HepG2 (cell line): ENCODE data around the gene HRH2. TPM values are rescaled to one million over a fixed set of nuclear protein-coding genes. Genes with fewer than 3 reads are reported as not detected.

Experiments used
- ATAC-seq: fragments of 200-7000 bp; cut with Tn5 transposase; 3 replicates; pipeline ENCODE4 v1.9.1; 2020; ENCODE audit warnings: mild to moderate bottlenecking, moderate library complexity
- BruUV-seq: library from RNA; stranded (reverse); fragments of 400-500 nt; replicated peaks from 2 replicates; lab custom pipeline; 2021; lab: Mats Ljungman, UMichigan
- CTCF ChIA-PET: fragments of 300-600 bp; formaldehyde crosslinking; extraction: SDS; loops from one replicate; lab custom pipeline; 2021; ENCODE audit warnings: low total read pairs, inconsistent platforms, low intra/inter-chr PET ratio; lab: Yijun Ruan, JAX
- POLR2A ChIA-PET: fragments of 350-600 bp; sonication (Branson Sonifier 250); formaldehyde crosslinking; loops from one replicate; lab custom pipeline; 2020; ENCODE audit warnings: antibody characterized with exemption, inconsistent platforms; lab: Yijun Ruan, JAX
- DNase-seq: peaks from one replicate; pipeline ENCODE4 v3.0.0-alpha.2; 2015; ENCODE audit warnings: low spot score
- FAIRE-seq: peaks from 3 replicates; lab custom pipeline; 2011; peaks lifted over from hg19 to GRCh38; lab: Jason Lieb, UNC
- H2AFZ ChIP-seq: one replicate; pipeline ENCODE4 v1.6.1; 2011; ENCODE audit warnings: low read length, inconsistent platforms
- H3K27ac ChIP-seq: fragments of 300-600 bp; 3 replicates; pipeline ENCODE4 v1.8.0; 2011; ENCODE audit warnings: mixed run types, mild to moderate bottlenecking, mixed read lengths, low read length, inconsistent platforms; ENCODE audit not compliant: insufficient read depth; ENCODE audit errors: extremely low read length
- H3K27me3 ChIP-seq, 2 experiments: fragments of 200-600 bp in 1 of 2; 2 replicates in 1 of 2; 3 replicates in 1 of 2; pipeline versions ENCODE4 v1.6.0 to v1.8.0; 2011; ENCODE audit warnings: low read length in 2 of 2, mild to moderate bottlenecking in 2 of 2, moderate library complexity in 2 of 2, inconsistent platforms in 1 of 2; ENCODE audit not compliant: insufficient read depth in 2 of 2, control insufficient read depth in 1 of 2
- H3K36me3 ChIP-seq, 2 experiments: fragments of 200-600 bp in 1 of 2; replicated peaks in 1 of 2; 2 replicates in 1 of 2; 3 replicates in 1 of 2; pipeline versions ENCODE4 v1.5.1 to v1.8.0; 2011; ENCODE audit warnings: low read length in 2 of 2, inconsistent platforms in 1 of 2; ENCODE audit not compliant: insufficient read depth in 2 of 2, control insufficient read depth in 1 of 2
- H3K4me1 ChIP-seq: 2 replicates; pipeline ENCODE4 v1.5.1; 2012; ENCODE audit warnings: low read length, inconsistent platforms; ENCODE audit not compliant: insufficient read depth
- H3K4me2 ChIP-seq: 2 replicates; pipeline ENCODE4 v1.6.0; 2011; ENCODE audit warnings: low read depth, low read length, inconsistent platforms
- H3K4me3 ChIP-seq, 3 experiments: fragments of 200-600 bp in 1 of 3; sonication (generic), shearing (Covaris generic) in 1 of 3; replicated peaks in 1 of 3; 2 replicates each; pipeline ENCODE4 v1.5.1; 2011 to 2016; ENCODE audit warnings: low read length in 3 of 3, inconsistent platforms in 2 of 3, low read depth in 2 of 3, mild to moderate bottlenecking in 2 of 3, control low read depth in 1 of 3, mixed read lengths in 1 of 3; ENCODE audit not compliant: insufficient read depth in 1 of 3
- H3K79me2 ChIP-seq: one replicate; pipeline ENCODE4 v1.6.1; 2011; ENCODE audit warnings: low read length, inconsistent platforms; ENCODE audit not compliant: insufficient read depth
- H3K9ac ChIP-seq: 2 replicates; pipeline ENCODE4 v1.6.0; 2011; ENCODE audit warnings: mild to moderate bottlenecking, low read depth, low read length, inconsistent platforms; ENCODE audit not compliant: insufficient read depth
- H3K9me3 ChIP-seq: 2 replicates; pipeline ENCODE4 v1.5.1; 2012; ENCODE audit warnings: mild to moderate bottlenecking, low read length
- H4K20me1 ChIP-seq: 2 replicates; pipeline ENCODE4 v1.6.0; 2011; ENCODE audit warnings: inconsistent platforms, mild to moderate bottlenecking, low read length, moderate library complexity; ENCODE audit not compliant: insufficient read depth
- CHD2 ChIP-seq: IDR thresholded peaks from 2 replicates; pipeline ENCODE4 v1.6.1; 2011; ENCODE audit warnings: low read depth, low read length, improper control_type of control experiment
- CREB3 ChIP-seq: sonication (generic); formaldehyde crosslinking; IDR thresholded peaks from 2 replicates; pipeline ENCODE4 v1.5.0; 2020; ENCODE audit warnings: missing genetic modification reagents
- EHMT2 ChIP-seq: fragments of 200-600 bp; sonication (generic); IDR thresholded peaks from 2 replicates; pipeline ENCODE4 v1.7.0; 2017; ENCODE audit warnings: antibody characterized with exemption, low read depth, low read length, borderline replicate concordance
- FOXA1 ChIP-seq, 2 experiments: fragments of 450-650 bp in 1 of 2; sonication (generic) in 1 of 2; formaldehyde crosslinking in 1 of 2; IDR thresholded peaks; 2 replicates each; pipeline versions ENCODE4 v1.4.0 to v1.6.1; 2016 to 2020; ENCODE audit warnings: missing genetic modification reagents in 1 of 2
- FOXP1 ChIP-seq, 2 experiments: fragments of 450-650 bp in 1 of 2; IDR thresholded peaks; 2 replicates each; pipeline ENCODE4 v1.6.1; 2017 to 2018; ENCODE audit warnings: antibody characterized with exemption in 1 of 2
- HNF4A ChIP-seq: sonication (generic); formaldehyde crosslinking; IDR thresholded peaks from 2 replicates; pipeline ENCODE4 v1.4.0; 2020; ENCODE audit warnings: missing genetic modification reagents
- MTA3 ChIP-seq: sonication (generic); formaldehyde crosslinking; IDR thresholded peaks from 2 replicates; pipeline ENCODE4 v1.4.0; 2020; ENCODE audit warnings: missing genetic modification reagents
- ZNF432 ChIP-seq: sonication (generic); formaldehyde crosslinking; IDR thresholded peaks from 2 replicates; pipeline ENCODE4 v1.5.0; 2020; ENCODE audit warnings: missing genetic modification reagents, mild to moderate bottlenecking, borderline replicate concordance
- ZNF597 ChIP-seq: sonication (generic); formaldehyde crosslinking; IDR thresholded peaks from 2 replicates; pipeline ENCODE4 v1.5.0; 2020; ENCODE audit warnings: missing genetic modification reagents
- ZNF777 ChIP-seq: sonication (generic); formaldehyde crosslinking; IDR thresholded peaks from 2 replicates; pipeline ENCODE4 v1.4.0; 2020; ENCODE audit warnings: missing genetic modification reagents
- ZNF790 ChIP-seq: sonication (generic); formaldehyde crosslinking; IDR thresholded peaks from 2 replicates; pipeline ENCODE4 v1.8.0; 2022; ENCODE audit warnings: missing genetic modification reagents, mild to moderate bottlenecking, borderline replicate concordance
- ZSCAN20 ChIP-seq: sonication (generic); formaldehyde crosslinking; IDR thresholded peaks from 2 replicates; pipeline ENCODE4 v1.4.0; 2020; ENCODE audit warnings: missing genetic modification reagents, mild to moderate bottlenecking, borderline replicate concordance
- WGBS: methylation state at CpG from one replicate; pipeline ENCODE4 v1.1.6; 2017; ENCODE audit warnings: low lambda C conversion rate; 5-methylcytosine and 5-hydroxymethylcytosine counted together
- in situ Hi-C: cut with HindIII; loops from 2 replicates; pipeline ENCODE4 v1.10.0; 2017; ENCODE audit warnings: low pct_unique_long_range_greater_than_20kb; ENCODE audit not compliant: extremely low pct_ligation_motif_present
- intact Hi-C: fragments of 100-400 bp; cut with micrococcal nuclease; formaldehyde crosslinking; loops from one replicate; pipeline ENCODE4 v1.10.0; 2022; ENCODE audit not compliant: unreplicated experiment
- polyA plus RNA-seq, 8 experiments: library from polyadenylated mRNA; depleted of rRNA in 3 of 8; stranded (reverse) in 7 of 8; unstranded in 1 of 8; fragments of >200 nt; fragmentation: Illumina TruSeq in 4 of 8; extraction: Trizol in 4 of 8; gene quantifications; 2 replicates each; pipeline versions ENCODE4 v1.2.1 to v1.2.3, GENCODE V29; 2011 to 2016; ENCODE audit warnings: low read depth in 4 of 8, missing spikeins in 1 of 8, mixed read lengths in 1 of 8; ENCODE audit not compliant: insufficient read depth in 1 of 8
- total RNA-seq, 5 experiments: library from RNA; depleted of rRNA; stranded (reverse); fragments of >200 nt; fragmentation: Illumina TruSeq; extraction: Trizol; gene quantifications; 2 replicates each; pipeline ENCODE4 v1.2.3, GENCODE V29; 2016; ENCODE audit warnings: low read depth in 1 of 5

HRH2 gene
- total and polyA plus RNA-seq, 2 of the 13 experiments (the other 11 are each of a cell fraction or from before 2014, with no cell fraction given) = not detected

GRCh38 chr5:175683231-175683630 is 25.4 kb downstream of the HRH2 start:
- Histone ChIP-seq H3K36me3 (no peaks in the 10 kb centered on the region), H3K4me2 (no peak overlapping the region), H3K9me3 (no peaks in the 10 kb centered on the region), H4K20me1 (no peaks in the 10 kb centered on the region), H3K4me3 (no peak overlapping the region), H3K9ac (no peak overlapping the region), H3K27ac (no peak overlapping the region), H3K79me2 (no peaks in the 10 kb centered on the region), H3K27me3 (peaks cover 3 to 53% of the 10 kb centered on the region in 2 experiments), H3K4me1 (no peaks in the 10 kb centered on the region), H2AFZ (no peak overlapping the region)
- TF ChIP-seq CHD2 = no peak
- TF ChIP-seq FOXP1 (IDR thresholded peaks at IDR 0.05) = no peak
- TF ChIP-seq FOXP1 (CRISPR knock-in tag; IDR thresholded peaks at IDR 0.05) = no peak
- in situ Hi-C loops (no loop called here), intact Hi-C loops (no loop called here)
- ChIA-PET CTCF (no interaction called here), POLR2A (no interaction called here)
- no TSS peak for BruUV-seq
- DNase-seq (no peak), FAIRE-seq (no peak), ATAC-seq (no peak)
- WGBS = 80% methylated on average over 15 of the region's 15 CpGs

GRCh38 chr5:175683921-175684320 is 26.1 kb downstream of the HRH2 start:
- POLR2A ChIA-PET = no interaction called here
- CTCF ChIA-PET = no interaction called here
- TF ChIP-seq CREB3 (CRISPR knock-in tag) = no peak
- TF ChIP-seq EHMT2 = no peak
- no peak for TF ChIP-seq ZNF597
- TF ChIP-seq FOXA1 (IDR thresholded peaks at IDR 0.05) = no peak
- TF ChIP-seq FOXA1 (CRISPR knock-in tag; IDR thresholded peaks at IDR 0.05) = no peak
- TF ChIP-seq ZNF790 (CRISPR knock-in tag) = no peak
- TF ChIP-seq ZNF432 (CRISPR knock-in tag) = no peak
- TF ChIP-seq ZNF777 (CRISPR knock-in tag) = no peak
- TF ChIP-seq HNF4A (CRISPR knock-in tag) = no peak
- TF ChIP-seq ZSCAN20 = no peak
- no peak for TF ChIP-seq MTA3 (CRISPR knock-in tag)

More at GRCh38 chr5:175683921-175684320, 26.1 kb downstream of the HRH2 start:
- no peaks in the 10 kb centered on the region for H3K9me3 ChIP-seq
- H3K9ac ChIP-seq = no peak overlapping the region
- H3K4me3 ChIP-seq = no peak overlapping the region
- no peaks in the 10 kb centered on the region for H3K4me1 ChIP-seq
- no peaks in the 10 kb centered on the region for H4K20me1 ChIP-seq
- in situ Hi-C loops = no loop called here
- WGBS = 47% methylated on average over 11 of the region's 13 CpGs
- H2AFZ ChIP-seq = no peak overlapping the region
- no peak overlapping the region for H3K27ac ChIP-seq
- FAIRE-seq = no peak
- no peak for DNase-seq
- H3K4me2 ChIP-seq = no peak overlapping the region
- H3K36me3 ChIP-seq = no peaks in the 10 kb centered on the region
- H3K27me3 ChIP-seq = peaks cover 2 to 54% of the 10 kb centered on the region in 2 experiments; a peak in 4 of 5 replicates
- BruUV-seq = no TSS peak
- no peaks in the 10 kb centered on the region for H3K79me2 ChIP-seq
- intact Hi-C loops = no loop called here
- no peak for ATAC-seq
